CD4-positive, alpha-beta T cell treated with Interleukin-21 for 1 hour (primary cell): ENCODE results near the gene PDE10A.

Experiments
- DNase-seq: peaks from one replicate; pipeline ENCODE4 v3.0.0-alpha.2; 2020

The PDE10A gene

GRCh38 chr6:165653607-165654006 lies 9.4 kb downstream of the PDE10A start:
- no peak for DNase-seq

GRCh38 chr6:165653196-165653595 lies 9.8 kb downstream of the PDE10A start:
- no peak for DNase-seq

GRCh38 chr6:165652766-165653165 lies 10.3 kb downstream of the PDE10A start:
- no peak for DNase-seq

- no peak for DNase-seq
These were observed 13.6 kb downstream of the PDE10A start for GRCh38 chr6:165649166-165650137.

- no peak for DNase-seq
These were observed 16.0 kb downstream of the PDE10A start for GRCh38 chr6:165647041-165647440.

- DNase-seq, result no peak
These were observed 17.1 kb downstream of the PDE10A start for GRCh38 chr6:165645919-165646318.

GRCh38 chr6:165644586-165645266 lies 18.3 kb downstream of the PDE10A start:
- DNase-seq, result no peak

GRCh38 chr6:165643015-165643414 lies 20.0 kb downstream of the PDE10A start:
- no peak for DNase-seq

GRCh38 chr6:165641672-165642156 lies 21.3 kb downstream of the PDE10A start:
- no peak for DNase-seq

GRCh38 chr6:165640806-165641205 lies 22.2 kb downstream of the PDE10A start:
- no peak for DNase-seq

- no peak for DNase-seq
These were observed 24.5 kb downstream of the PDE10A start for GRCh38 chr6:165638530-165638929.

- DNase-seq, result no peak
These were observed 25.5 kb downstream of the PDE10A start for GRCh38 chr6:165637586-165637985.

GRCh38 chr6:165636402-165637048 lies 26.5 kb downstream of the PDE10A start:
- no peak for DNase-seq

- no peak for DNase-seq
These were observed 27.1 kb downstream of the PDE10A start for GRCh38 chr6:165635965-165636364.

GRCh38 chr6:165634101-165634880 lies 28.8 kb downstream of the PDE10A start:
- no peak for DNase-seq

GRCh38 chr6:165632194-165632593 lies 30.8 kb downstream of the PDE10A start:
- no peak for DNase-seq

GRCh38 chr6:165630544-165630953 lies 32.5 kb downstream of the PDE10A start:
- no peak for DNase-seq

- DNase-seq, result no peak
These were observed 34.1 kb downstream of the PDE10A start for GRCh38 chr6:165628955-165629354.

- no peak for DNase-seq
These were observed 35.7 kb downstream of the PDE10A start for GRCh38 chr6:165627366-165627765.

GRCh38 chr6:165626711-165627110 lies 36.3 kb downstream of the PDE10A start:
- DNase-seq, result no peak

GRCh38 chr6:165624871-165625639 lies 38.0 kb downstream of the PDE10A start:
- no peak for DNase-seq

- no peak for DNase-seq
These were observed 41.1 kb downstream of the PDE10A start for GRCh38 chr6:165621940-165622339.
